NCI-H1092 treated with DMSO at 0.1 percent for 48 hours (cell line): ENCODE results near the gene GSTT4.
"Not testable (repeated sequence)": the region's sequence is repeated elsewhere in the genome, so short reads cannot be mapped to it uniquely, and the experiment has no call there.

Source experiments
- DNase-seq: peaks from one replicate; lab custom pipeline; 2025; lab: John Stamatoyannopoulos, UW

GSTT4 gene

GRCh38 chr22:23953485-23953884 is 51.8 kb downstream of the GSTT4 start:
- DNase-seq = not testable (repeated sequence)

- not testable (repeated sequence) for DNase-seq
Observed at GRCh38 chr22:23952794-23953405, 52.4 kb downstream of the GSTT4 start.

- DNase-seq = not testable (repeated sequence)
Observed at GRCh38 chr22:23951383-23951782, 53.9 kb downstream of the GSTT4 start.

GRCh38 chr22:23949764-23950163 is 55.5 kb downstream of the GSTT4 start:
- DNase-seq = not testable (repeated sequence)
